ENCODE data around the gene RGS11. TPM values are rescaled to one million over a fixed set of nuclear protein-coding genes. Genes with fewer than 3 reads are reported as not detected.

The RGS11 gene
- total and polyA plus RNA-seq, 2 of the 4 experiments (the other 2 are of a cell fraction) = under 0.01 to 0.48 TPM

DNA sequence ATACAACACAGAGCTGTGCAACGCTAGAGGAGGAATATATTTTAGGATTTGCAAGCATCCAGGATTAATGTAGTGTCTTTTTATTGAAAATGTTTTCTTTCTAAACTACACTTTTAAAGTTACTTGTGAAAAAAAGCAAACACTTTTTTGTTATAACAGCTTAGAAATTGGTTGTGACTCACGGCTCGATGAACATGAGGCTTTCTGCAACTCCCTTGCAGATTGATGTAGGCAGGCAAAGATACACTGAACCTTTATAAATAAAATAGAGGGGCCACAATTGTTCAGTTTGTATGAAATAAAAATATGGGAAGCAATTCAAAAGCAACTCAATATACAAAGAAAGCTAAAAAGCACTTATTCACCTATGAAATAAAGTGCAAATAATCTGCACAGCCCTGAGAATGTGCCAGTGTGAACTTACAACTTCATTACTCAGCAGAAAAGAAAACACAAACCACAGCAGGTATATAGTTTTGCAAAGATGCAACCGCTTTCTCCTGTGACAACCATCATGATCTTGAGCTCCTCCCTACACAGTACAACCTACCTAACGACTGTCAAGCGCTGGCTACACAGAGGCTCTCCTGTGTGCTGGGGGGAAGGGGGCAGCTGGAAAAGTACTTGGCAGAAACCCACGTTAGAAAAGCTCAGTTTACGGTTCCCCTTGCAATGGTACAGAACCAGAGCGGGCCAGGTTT lies 47.4 kb downstream of the RGS11 start:
- Histone ChIP-seq H2AK9ac (replicated peaks; ENCODE audit: low read depth, low read length, poor library complexity) (peak overlapping the region; percentile 94), H3K4ac (ENCODE audit: low read depth, low read length) (peak overlapping the region; percentile 82), H4K91ac (ENCODE audit: insufficient read depth, low read depth, low read length) (peak overlapping the region; percentile 16; the same call in 1 of the 2 replicates), H3K4me2 (ENCODE audit: low read depth, low read length) (peak overlapping the region; percentile 93), H3K14ac (replicated peaks; ENCODE audit: low read depth, low read length) (peak overlapping the region; percentile 96), H3K9me1 (ENCODE audit: insufficient read depth, low read length) (peaks cover 6% of the 10 kb centered on the region; the same call in 1 of the 2 replicates), H3K23ac (ENCODE audit: low read depth, low read length) (peak overlapping the region; percentile 82), H3K27ac (ENCODE audit: insufficient read depth, low read length) (peak overlapping the region; percentile 97), H3K36me3 (ENCODE audit: control insufficient read depth, insufficient read depth, low read length) (peaks cover 24% of the 10 kb centered on the region), H3K9ac (ENCODE audit: low read depth, low read length) (peak overlapping the region; percentile 97), H2BK15ac (ENCODE audit: low read depth, low read length) (no peak overlapping the region), H3K9me3 (ENCODE audit: control insufficient read depth, insufficient read depth, low read length) (no peaks in the 10 kb centered on the region), H3K18ac (ENCODE audit: low read depth, low read length) (no peak overlapping the region), H4K5ac (ENCODE audit: low read depth, low read length) (no peak overlapping the region), H2BK5ac (ENCODE audit: low read depth, low read length, poor library complexity, severe bottlenecking) (peak overlapping the region; percentile 99), H2AFZ (replicated peaks; ENCODE audit: low read length, poor library complexity) (peak overlapping the region; percentile 100), H4K20me1 (ENCODE audit: insufficient read depth, low read length) (peaks cover 45% of the 10 kb centered on the region), H2BK20ac (ENCODE audit: low read depth, low read length) (no peak overlapping the region), H3K4me3 (ENCODE audit: insufficient read depth, low read depth, low read length) (peak overlapping the region; percentile 87), H4K8ac (ENCODE audit: low read depth in 2 of 2, low read length in 2 of 2) (peak overlapping the region; percentile 48 to 71; a peak in 1 of 4 replicates), H2BK120ac (ENCODE audit: low read depth, low read length) (no peak overlapping the region), H3K79me1 (ENCODE audit: low read depth in 1 of 2, low read length in 2 of 2) (peaks cover 10 to 47% of the 10 kb centered on the region in 2 experiments), H3K27me3 (ENCODE audit: control insufficient read depth, insufficient read depth, low read length) (no peaks in the 10 kb centered on the region), H3K56ac (ENCODE audit: extremely low read depth, insufficient read depth, low read length) (peak overlapping the region; percentile 83; the same call in 1 of the 2 replicates), H3K4me1 (ENCODE audit: control insufficient read depth, insufficient read depth, low read length) (no peaks in the 10 kb centered on the region), H2AK5ac (ENCODE audit: low read depth, low read length) (peak overlapping the region; percentile 59)
- CTCF ChIA-PET = interaction anchor here (0.7 to 1.2 kb wide), 3 partner anchors 12 to 134 kb away, joined by 4 to 5 read pairs (median 4); no protein-coding TSS in a partner anchor
- intact Hi-C loops (cut with micrococcal nuclease) (no loop called here), dilution Hi-C loops (cut with HindIII; ENCODE audit: low sequenced_read_pairs, unreplicated experiment) (no loop called here), in situ Hi-C loops (cut with MboI; ENCODE audit: low sequenced_read_pairs) (no loop called here)
- TF ChIP-seq SMC3 (IDR thresholded peaks at IDR 0.05; ENCODE audit: low read depth, low read length) = no peak
- peak; percentile 84 for TF ChIP-seq MAFK (IDR thresholded peaks at IDR 0.05; ENCODE audit: low read depth, low read length)
- POLR2A ChIA-PET (ENCODE audit: unreplicated experiment) = no interaction called here
- 0% methylated on average over 3 of the region's 9 CpGs; no CpG with 5 or more reads in 1 of the 2 experiments for WGBS, 2 experiments (ENCODE audit: extremely low coverage in 2 of 2, insufficient read length in 1 of 2)
- peak; percentile 10 for DNase-seq
- BruUV-seq (replicated peaks) = no TSS peak
- ATAC-seq (ENCODE audit: low read depth) = peak; percentile 9
